ENCODE measurements around the gene FRMPD1.

FRMPD1 gene

GRCh38 chr9:37635808-37636207 is 14.9 kb upstream of the FRMPD1 start:
- no peak for DNase-seq (ENCODE audit: low read depth in 2 of 2)

- DNase-seq (ENCODE audit: low read depth in 2 of 2) = no peak
Measured at GRCh38 chr9:37636511-37637448, 14.0 kb upstream of the FRMPD1 start.

GRCh38 chr9:37639109-37639762 is 11.5 kb upstream of the FRMPD1 start:
- DNase-seq (ENCODE audit: low read depth in 2 of 2) = no peak

DNA sequence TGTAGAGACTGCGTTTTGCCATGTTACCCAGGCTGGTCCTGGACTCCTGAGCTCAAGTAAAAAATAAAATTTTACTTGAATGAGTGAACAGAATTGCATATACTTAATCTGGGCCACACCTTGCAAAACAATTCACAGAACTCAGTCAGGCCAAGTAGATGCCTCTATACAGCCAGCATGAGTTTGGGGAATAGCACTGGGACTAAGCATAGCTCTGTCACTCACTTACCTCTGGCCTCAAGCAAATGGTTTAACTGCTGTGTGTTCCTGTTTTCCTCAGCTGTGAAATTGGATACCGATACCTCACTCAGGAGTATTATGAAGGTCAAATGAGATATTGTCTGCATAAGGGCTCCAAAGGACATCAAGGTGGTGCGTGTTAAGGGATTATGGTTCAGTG is 10.9 kb upstream of the FRMPD1 start:
- no peak for DNase-seq (ENCODE audit: low read depth in 2 of 2)

DNA sequence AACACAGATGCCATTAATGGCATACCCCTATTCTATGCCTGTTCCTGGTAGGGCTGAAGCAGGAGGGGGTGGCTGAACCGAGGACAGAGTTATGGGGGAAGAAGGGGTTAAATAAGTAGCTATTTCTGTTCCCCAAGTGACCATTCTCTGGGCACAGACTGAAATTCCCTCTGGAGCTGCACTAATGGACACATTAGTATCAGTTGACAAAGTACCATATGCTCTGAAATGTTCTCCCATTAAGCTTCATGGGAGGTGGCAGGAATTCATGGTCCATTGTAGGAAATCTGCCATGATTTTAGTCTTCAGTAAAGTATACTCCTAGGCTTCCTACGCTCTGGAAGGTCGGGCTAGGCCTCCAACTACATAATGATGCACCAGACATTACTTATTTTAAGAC is 10.5 kb upstream of the FRMPD1 start:
- DNase-seq (ENCODE audit: low read depth in 2 of 2) = no peak

- no peak for DNase-seq (ENCODE audit: low read depth in 2 of 2)
Measured at GRCh38 chr9:37641331-37641730, 9.4 kb upstream of the FRMPD1 start.

GRCh38 chr9:37643214-37643613 is 7.5 kb upstream of the FRMPD1 start:
- DNase-seq (ENCODE audit: low read depth in 2 of 2) = no peak

- no peak for DNase-seq (ENCODE audit: low read depth in 2 of 2)
Measured at GRCh38 chr9:37645903-37646506, 4.7 kb upstream of the FRMPD1 start.

GRCh38 chr9:37650299-37650872 is 368 bp upstream of the FRMPD1 start:
- DNase-seq (ENCODE audit: low read depth in 2 of 2) = no peak

GRCh38 chr9:37652261-37652660 is 1.5 kb downstream of the FRMPD1 start:
- no peak for DNase-seq (ENCODE audit: low read depth in 2 of 2)

- no peak for DNase-seq (ENCODE audit: low read depth in 2 of 2)
Measured at GRCh38 chr9:37653385-37653784, 2.6 kb downstream of the FRMPD1 start.

- DNase-seq (ENCODE audit: low read depth in 2 of 2) = no peak
Measured at GRCh38 chr9:37656936-37657335, 6.2 kb downstream of the FRMPD1 start.

DNA sequence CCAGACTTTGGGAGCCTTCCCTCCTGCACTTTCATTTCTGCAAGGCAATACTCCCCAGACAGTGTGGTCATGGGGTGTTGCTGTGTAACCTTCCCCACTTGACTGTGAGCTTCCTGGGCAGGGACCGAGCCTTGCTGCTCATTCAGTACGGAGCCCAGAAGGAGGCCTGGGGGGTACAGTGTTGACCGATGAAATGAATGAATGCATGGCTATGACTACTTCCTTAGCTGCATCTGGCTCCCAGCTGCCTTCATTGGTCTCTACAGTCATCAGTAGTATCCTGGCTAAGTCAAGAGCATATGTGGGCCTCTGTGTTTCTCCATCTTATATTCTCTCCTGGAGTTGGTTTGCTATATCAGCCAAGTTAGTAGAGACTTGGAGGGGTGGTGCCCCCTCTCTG is 9.9 kb downstream of the FRMPD1 start:
- DNase-seq (ENCODE audit: low read depth in 2 of 2) = no peak

DNA sequence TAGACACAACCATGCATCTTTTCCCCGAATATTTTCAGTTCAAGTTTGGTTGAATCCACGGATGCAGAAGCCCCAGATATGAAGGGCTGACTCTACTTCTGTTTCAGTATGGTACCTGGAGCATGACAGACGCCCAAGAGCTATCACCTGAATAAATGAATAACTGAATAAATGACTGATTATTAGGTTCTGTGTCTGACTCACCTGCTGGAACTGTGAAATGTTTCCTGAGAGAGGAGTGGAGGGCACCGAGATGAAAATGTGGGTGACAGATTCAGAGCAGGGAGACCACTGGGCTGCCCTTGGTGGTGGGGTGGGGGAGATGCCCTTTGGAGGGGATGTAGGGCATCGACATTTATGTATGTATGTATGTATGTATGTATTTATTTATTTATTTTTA is 13.2 kb downstream of the FRMPD1 start:
- no peak for DNase-seq (ENCODE audit: low read depth in 2 of 2)

- no peak for DNase-seq (ENCODE audit: low read depth in 2 of 2)
Measured at GRCh38 chr9:37667706-37668105, 17.0 kb downstream of the FRMPD1 start.

- DNase-seq (ENCODE audit: low read depth in 2 of 2) = no peak
Measured at GRCh38 chr9:37668116-37668601, 17.4 kb downstream of the FRMPD1 start.

DNA sequence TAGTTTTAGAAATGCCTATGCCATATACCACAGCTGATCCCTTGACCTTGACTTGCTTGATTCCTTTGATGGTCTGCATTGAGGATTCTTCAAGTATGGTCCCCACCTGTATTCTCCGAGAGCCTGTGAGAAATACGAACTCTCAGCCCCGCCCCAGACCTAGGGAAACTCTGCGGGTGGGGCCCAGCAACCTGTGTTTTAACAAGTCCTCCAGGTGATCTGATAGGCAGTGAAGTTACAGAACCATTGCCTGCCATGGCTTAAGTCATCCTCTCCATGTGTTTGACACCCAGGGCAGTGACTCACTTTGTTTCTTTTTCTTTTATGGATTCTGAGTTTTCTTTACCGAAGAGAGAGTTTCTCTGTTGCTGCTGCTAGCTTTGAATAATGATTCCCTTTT is 18.5 kb downstream of the FRMPD1 start:
- DNase-seq (ENCODE audit: low read depth in 2 of 2) = no peak

DNA sequence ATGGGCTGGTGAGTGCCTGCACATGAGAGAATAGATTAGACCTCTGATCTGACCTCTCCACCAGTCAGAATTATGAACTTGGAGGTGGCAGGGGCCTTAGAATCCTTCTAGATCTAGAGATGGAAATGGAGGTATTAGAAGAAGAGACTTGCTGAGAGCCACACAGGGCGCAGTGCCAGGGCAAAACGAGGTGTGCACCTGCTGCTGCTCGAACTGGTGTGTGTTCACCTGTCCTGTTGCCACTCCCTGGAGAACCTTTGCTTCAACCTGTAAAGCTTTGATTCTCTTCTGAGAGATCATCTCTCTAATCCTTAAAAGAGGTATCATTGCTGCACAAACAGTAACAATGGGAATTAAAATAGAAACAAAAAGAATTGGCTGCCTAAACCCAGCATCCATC is 24.9 kb downstream of the FRMPD1 start:
- no peak for DNase-seq (ENCODE audit: low read depth in 2 of 2)

- DNase-seq (ENCODE audit: low read depth in 2 of 2) = no peak
Measured at GRCh38 chr9:37676411-37676830, 25.7 kb downstream of the FRMPD1 start.

DNA sequence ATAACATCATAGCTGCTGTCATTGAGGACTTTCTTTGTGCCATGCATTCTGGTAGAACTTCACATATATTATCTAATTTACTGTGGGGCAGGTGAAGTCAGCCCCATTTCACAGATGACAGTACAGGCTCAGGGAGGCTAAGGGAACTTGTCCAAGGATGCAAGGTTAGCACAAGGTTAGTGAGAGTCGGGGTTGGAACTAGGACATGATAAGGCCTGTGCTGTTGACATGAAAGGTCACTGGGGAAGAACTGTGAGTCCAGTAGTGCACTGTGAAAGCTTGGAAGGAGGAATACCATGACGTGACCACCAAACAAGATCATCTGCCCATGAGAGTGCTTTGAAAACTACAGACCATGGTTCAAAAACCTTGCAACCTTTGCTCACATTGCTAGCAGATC is 26.7 kb downstream of the FRMPD1 start:
- no peak for DNase-seq (ENCODE audit: low read depth in 2 of 2)

DNA sequence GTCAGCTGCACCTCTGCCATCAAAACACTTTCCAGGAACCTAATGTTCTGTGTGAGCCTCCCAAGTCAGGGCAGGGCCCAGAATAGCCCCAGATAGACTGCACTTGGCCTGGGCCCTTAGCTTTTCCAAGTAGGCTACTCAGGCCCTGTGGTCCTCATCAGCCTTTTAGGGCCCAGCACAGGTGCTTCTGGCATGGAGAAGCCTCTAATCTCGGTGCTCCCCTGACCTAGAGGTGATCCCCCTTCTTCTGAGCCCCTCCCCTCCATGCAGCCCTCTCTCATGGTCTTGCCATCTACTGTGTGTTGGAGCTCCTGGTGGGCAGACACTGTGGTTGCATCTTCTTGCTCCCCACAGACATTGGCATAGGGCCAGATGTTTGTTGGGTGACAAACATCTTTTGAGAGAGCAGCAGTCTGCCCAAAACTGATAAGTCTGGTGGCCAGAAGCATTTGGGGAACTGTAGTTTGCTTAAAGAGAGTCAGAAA is 28.1 kb downstream of the FRMPD1 start:
- no peak for DNase-seq (ENCODE audit: low read depth in 2 of 2)

Data from stimulated activated CD4-positive, alpha-beta T cell treated with anti-CD3 and anti-CD28 coated beads, Interleukin-1b, Interleukin-23, amount 100 ng/mL, for 1 hour (primary cell).